Measurements from ENCODE around the gene GNAZ.

GRCh38 chr22:23098230-23098705 is 27.9 kb downstream of the GNAZ start:
- TF ChIP-seq POLR2A (IDR thresholded peaks at IDR 0.05; ENCODE audit: low read depth, low read length) (no peak), SPI1 (IDR thresholded peaks at IDR 0.05; ENCODE audit: low read depth, low read length) (no peak), TAF1 (IDR thresholded peaks at IDR 0.05; ENCODE audit: low read depth, low read length) (no peak), POLR2AphosphoS5 (IDR thresholded peaks at IDR 0.05; ENCODE audit: low read depth, low read length) (no peak)

Measured in GM12891 (cell line).